Measurements from ENCODE around the gene RASSF5. TPM values are rescaled to one million over a fixed set of nuclear protein-coding genes. Genes with fewer than 3 reads are reported as not detected.

Gene RASSF5
- total and polyA plus RNA-seq, 2 experiments from 2014 or later, result 1.6 to 2.0 TPM

DNA sequence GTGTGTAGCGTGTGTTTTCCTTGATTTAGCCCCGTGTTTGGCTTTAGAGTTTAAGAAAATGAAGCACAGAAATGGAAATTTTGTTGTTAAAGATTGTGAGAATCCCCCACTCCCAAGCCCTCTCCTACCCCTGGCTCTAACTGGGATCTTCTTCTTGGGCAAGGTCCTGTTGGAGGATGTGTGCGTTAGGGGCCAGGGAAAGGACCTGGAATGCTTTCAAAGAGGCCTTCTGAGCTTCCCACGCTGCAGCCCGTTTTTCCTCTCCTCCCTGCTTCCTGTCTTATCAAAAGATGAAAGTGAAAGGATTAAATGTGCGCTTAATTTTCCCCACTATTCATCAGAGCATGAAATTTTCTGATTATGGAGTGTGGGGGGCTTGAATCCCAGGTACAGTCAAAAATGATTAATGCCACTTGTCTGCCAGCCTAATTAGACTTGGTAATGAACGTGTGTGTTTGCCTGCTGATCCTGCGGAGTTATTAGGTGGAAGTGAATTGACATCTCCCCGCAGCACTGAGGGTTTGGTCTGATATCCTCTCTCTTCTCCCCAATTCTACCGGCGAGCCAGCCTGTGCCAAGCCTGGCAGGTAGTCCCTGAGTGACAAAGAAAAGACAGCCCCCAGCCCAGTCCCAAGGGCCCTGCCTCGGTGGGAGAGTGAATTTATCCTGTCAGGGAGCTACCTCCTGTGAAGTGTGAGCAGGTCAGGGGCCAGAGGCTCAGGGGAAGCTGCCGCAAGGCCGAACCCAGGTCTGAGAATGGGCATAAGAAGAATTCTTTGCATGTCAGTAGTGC is 4.9 kb downstream of the RASSF5 start:
- Histone ChIP-seq H3K9me2 (replicated peaks; ENCODE audit: insufficient read depth) (no peaks in the 10 kb centered on the region), H3K4me3 (no peak overlapping the region), H3K27me3 (peaks cover 24% of the 10 kb centered on the region), H3K4me1 (ENCODE audit: insufficient read depth) (peaks cover 10% of the 10 kb centered on the region), H3K79me2 (no peaks in the 10 kb centered on the region), H2AFZ (no peak overlapping the region), H3K27ac (no peak overlapping the region), H3K4me2 (no peak overlapping the region), H3K36me3 (replicated peaks; ENCODE audit: insufficient read depth, low read depth) (no peaks in the 10 kb centered on the region), H4K20me1 (ENCODE audit: insufficient read depth, poor library complexity, severe bottlenecking) (no peaks in the 10 kb centered on the region), H3K9me3 (ENCODE audit: low read depth) (no peaks in the 10 kb centered on the region)
- DNase-seq (ENCODE audit: low spot score), result no peak
- 62% methylated on average over 14 of the region's 14 CpGs for WGBS (ENCODE audit: low lambda C conversion rate, missing lambda C conversion rate)
- no peak for TF ChIP-seq EZH2phosphoT487 (IDR thresholded peaks at IDR 0.05; ENCODE audit: low read depth, severe bottlenecking, unreplicated experiment)
- no peak for TF ChIP-seq EZH2 (IDR thresholded peaks at IDR 0.05; ENCODE audit: borderline replicate concordance)
- TF ChIP-seq, protein P1, sequence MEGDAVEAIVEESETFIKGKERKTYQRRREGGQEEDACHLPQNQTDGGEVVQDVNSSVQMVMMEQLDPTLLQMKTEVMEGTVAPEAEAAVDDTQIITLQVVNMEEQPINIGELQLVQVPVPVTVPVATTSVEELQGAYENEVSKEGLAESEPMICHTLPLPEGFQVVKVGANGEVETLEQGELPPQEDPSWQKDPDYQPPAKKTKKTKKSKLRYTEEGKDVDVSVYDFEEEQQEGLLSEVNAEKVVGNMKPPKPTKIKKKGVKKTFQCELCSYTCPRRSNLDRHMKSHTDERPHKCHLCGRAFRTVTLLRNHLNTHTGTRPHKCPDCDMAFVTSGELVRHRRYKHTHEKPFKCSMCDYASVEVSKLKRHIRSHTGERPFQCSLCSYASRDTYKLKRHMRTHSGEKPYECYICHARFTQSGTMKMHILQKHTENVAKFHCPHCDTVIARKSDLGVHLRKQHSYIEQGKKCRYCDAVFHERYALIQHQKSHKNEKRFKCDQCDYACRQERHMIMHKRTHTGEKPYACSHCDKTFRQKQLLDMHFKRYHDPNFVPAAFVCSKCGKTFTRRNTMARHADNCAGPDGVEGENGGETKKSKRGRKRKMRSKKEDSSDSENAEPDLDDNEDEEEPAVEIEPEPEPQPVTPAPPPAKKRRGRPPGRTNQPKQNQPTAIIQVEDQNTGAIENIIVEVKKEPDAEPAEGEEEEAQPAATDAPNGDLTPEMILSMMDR (IDR thresholded peaks at IDR 0.05; ENCODE audit: poor library complexity), result no peak

GRCh38 chr1:206512851-206513180 is 5.5 kb downstream of the RASSF5 start:
- Histone ChIP-seq H3K9me3 (ENCODE audit: low read depth) (no peaks in the 10 kb centered on the region), H3K4me1 (ENCODE audit: insufficient read depth) (peaks cover 9% of the 10 kb centered on the region), H4K20me1 (ENCODE audit: insufficient read depth, poor library complexity, severe bottlenecking) (no peaks in the 10 kb centered on the region), H3K79me2 (no peaks in the 10 kb centered on the region), H3K27ac (no peak overlapping the region), H3K4me3 (no peak overlapping the region), H3K36me3 (replicated peaks; ENCODE audit: insufficient read depth, low read depth) (no peaks in the 10 kb centered on the region), H3K9me2 (replicated peaks; ENCODE audit: insufficient read depth) (no peaks in the 10 kb centered on the region), H3K27me3 (peaks cover 18% of the 10 kb centered on the region), H3K4me2 (no peak overlapping the region), H2AFZ (no peak overlapping the region)
- TF ChIP-seq EZH2 (IDR thresholded peaks at IDR 0.05; ENCODE audit: borderline replicate concordance) (no peak), EZH2phosphoT487 (IDR thresholded peaks at IDR 0.05; ENCODE audit: low read depth, severe bottlenecking, unreplicated experiment) (no peak)
- TF ChIP-seq, protein P1 (IDR thresholded peaks at IDR 0.05; ENCODE audit: poor library complexity), result no peak
- 96% methylated on average over 4 of the region's 4 CpGs for WGBS (ENCODE audit: low lambda C conversion rate, missing lambda C conversion rate)
- DNase-seq (ENCODE audit: low spot score), result no peak

GRCh38 chr1:206513312-206514111 is 6.2 kb downstream of the RASSF5 start:
- Histone ChIP-seq H2AFZ (no peak overlapping the region), H3K4me3 (no peak overlapping the region), H3K36me3 (replicated peaks; ENCODE audit: insufficient read depth, low read depth) (no peaks in the 10 kb centered on the region), H3K79me2 (no peaks in the 10 kb centered on the region), H3K27ac (no peak overlapping the region), H3K9me2 (replicated peaks; ENCODE audit: insufficient read depth) (no peaks in the 10 kb centered on the region), H4K20me1 (ENCODE audit: insufficient read depth, poor library complexity, severe bottlenecking) (no peaks in the 10 kb centered on the region), H3K4me2 (no peak overlapping the region), H3K9me3 (ENCODE audit: low read depth) (no peaks in the 10 kb centered on the region), H3K4me1 (ENCODE audit: insufficient read depth) (peaks cover 4% of the 10 kb centered on the region), H3K27me3 (peaks cover 11% of the 10 kb centered on the region)
- WGBS (ENCODE audit: low lambda C conversion rate, missing lambda C conversion rate), result 73% methylated on average over 11 of the region's 11 CpGs
- peak; percentile 49 for DNase-seq (ENCODE audit: low spot score)
- TF ChIP-seq EZH2phosphoT487 (IDR thresholded peaks at IDR 0.05; ENCODE audit: low read depth, severe bottlenecking, unreplicated experiment) (no peak), EZH2 (IDR thresholded peaks at IDR 0.05; ENCODE audit: borderline replicate concordance) (no peak)
- TF ChIP-seq, protein P1 (IDR thresholded peaks at IDR 0.05; ENCODE audit: poor library complexity), result no peak

All from hepatocyte (in vitro differentiated cells).